ENCODE measurements around the gene S100A9.
A peak's percentile ranks its signal among the peaks of the same experiment; 100 is the strongest.

S100A9 gene

DNA sequence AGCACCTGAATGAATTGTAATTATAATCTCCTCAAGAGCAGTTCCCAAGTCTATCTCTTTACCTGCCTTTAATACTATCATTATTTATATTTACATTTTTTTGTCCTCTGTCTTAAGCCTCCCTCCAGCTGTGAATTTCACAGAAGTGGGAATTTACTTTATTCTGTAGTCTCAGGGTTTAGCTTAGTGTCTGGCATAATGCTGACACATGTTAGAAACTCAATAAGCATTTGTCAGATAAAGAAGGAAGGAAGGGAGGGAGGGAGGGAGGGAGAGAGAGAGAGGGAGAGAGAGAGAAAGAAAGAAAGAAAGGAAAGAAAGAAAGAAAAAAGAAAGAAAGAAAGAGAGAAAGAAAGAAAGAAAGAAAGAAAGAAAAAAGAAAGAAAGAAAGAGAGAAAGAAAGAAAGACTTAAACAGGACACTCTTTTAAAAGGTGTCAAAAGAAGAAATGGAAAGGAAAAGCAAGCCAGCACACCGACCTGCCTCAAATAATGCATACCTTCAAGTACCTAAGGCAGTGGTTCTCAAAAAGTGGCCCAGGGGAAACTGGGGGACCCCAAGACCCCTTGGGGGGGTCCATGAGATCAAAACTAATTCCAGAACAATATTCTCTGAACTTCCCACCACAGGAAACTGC lies 7.2 kb upstream of the S100A9 start:
- no peaks in the 10 kb centered on the region for H3K27me3 ChIP-seq (replicated peaks; ENCODE audit: control insufficient read depth, insufficient read depth, low read length)
- H3K4me3 ChIP-seq (replicated peaks; ENCODE audit: low read depth, low read length): no peak overlapping the region
- DNase-seq (ENCODE audit: extremely low read depth, insufficient read length): no peak
- TF ChIP-seq, protein P1, sequence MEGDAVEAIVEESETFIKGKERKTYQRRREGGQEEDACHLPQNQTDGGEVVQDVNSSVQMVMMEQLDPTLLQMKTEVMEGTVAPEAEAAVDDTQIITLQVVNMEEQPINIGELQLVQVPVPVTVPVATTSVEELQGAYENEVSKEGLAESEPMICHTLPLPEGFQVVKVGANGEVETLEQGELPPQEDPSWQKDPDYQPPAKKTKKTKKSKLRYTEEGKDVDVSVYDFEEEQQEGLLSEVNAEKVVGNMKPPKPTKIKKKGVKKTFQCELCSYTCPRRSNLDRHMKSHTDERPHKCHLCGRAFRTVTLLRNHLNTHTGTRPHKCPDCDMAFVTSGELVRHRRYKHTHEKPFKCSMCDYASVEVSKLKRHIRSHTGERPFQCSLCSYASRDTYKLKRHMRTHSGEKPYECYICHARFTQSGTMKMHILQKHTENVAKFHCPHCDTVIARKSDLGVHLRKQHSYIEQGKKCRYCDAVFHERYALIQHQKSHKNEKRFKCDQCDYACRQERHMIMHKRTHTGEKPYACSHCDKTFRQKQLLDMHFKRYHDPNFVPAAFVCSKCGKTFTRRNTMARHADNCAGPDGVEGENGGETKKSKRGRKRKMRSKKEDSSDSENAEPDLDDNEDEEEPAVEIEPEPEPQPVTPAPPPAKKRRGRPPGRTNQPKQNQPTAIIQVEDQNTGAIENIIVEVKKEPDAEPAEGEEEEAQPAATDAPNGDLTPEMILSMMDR (IDR thresholded peaks at IDR 0.05; ENCODE audit: insufficient read depth, low read length, poor library complexity, severe bottlenecking): no peak
- H3K36me3 ChIP-seq (ENCODE audit: control insufficient read depth, insufficient read depth, low read length): no peaks in the 10 kb centered on the region

DNA sequence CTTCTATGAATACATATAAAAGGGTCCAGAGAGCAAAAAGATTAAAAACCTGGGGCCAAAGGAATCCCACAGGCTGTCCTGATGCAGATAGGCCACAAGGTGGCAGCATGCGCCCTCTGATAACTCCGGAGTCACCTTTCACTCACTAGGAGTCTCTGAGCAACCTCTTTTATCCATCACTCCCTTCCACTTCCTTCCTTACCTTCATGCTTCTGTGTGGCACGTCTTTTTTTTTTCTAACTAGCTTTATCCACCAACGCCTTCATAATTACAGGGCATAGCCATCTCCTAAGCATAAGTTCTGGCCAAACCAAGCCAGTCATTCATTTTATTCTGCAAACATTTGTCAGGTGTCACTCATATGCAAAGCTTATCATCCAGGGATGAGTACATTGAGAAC lies 5.1 kb upstream of the S100A9 start:
- Histone ChIP-seq H3K36me3 (ENCODE audit: control insufficient read depth, insufficient read depth, low read length) (no peaks in the 10 kb centered on the region), H3K27me3 (replicated peaks; ENCODE audit: control insufficient read depth, insufficient read depth, low read length) (no peaks in the 10 kb centered on the region; the same call in none of the 2 replicates), H3K4me3 (replicated peaks; ENCODE audit: low read depth, low read length) (no peak overlapping the region)
- DNase-seq (ENCODE audit: extremely low read depth, insufficient read length): no peak
- TF ChIP-seq, protein P1 (IDR thresholded peaks at IDR 0.05; ENCODE audit: insufficient read depth, low read length, poor library complexity, severe bottlenecking): peak; percentile 81

DNA sequence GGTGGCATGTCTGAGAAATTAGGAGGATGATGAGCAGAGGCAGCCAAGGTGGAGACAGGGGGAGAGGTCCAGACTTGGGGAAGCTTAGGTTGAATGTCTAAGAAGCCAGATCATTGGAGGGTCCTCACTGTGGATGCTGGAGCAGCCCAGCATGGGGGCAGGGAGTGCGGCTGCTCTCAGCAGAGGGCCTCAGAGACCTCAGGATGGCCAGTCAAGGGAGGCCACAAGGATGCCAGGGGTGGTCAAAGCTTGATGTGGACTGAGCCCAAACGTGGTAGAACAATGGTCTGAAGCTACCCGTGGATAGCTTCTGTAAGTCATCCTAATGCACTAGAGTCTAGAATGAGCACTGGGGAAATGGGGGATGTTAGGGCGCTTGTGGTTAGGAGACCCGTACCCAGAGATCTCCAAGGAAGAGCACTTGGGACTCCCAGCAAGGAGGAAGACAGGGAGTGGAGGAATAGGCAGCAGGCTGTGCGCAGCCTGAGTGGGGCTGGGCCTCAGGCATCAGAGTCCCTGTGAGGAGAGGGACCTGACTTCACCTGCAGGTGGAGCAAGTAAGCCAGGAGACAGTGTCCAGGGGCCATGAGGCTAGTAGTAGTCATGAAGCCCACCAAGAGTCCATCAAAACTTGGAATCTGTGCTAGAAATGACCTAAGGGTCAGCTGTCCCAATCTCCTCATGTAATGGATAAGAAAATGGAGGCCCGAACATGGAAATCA lies 4.3 kb upstream of the S100A9 start:
- no peak for DNase-seq (ENCODE audit: extremely low read depth, insufficient read length)
- Histone ChIP-seq H3K4me3 (replicated peaks; ENCODE audit: low read depth, low read length) (no peak overlapping the region), H3K27me3 (replicated peaks; ENCODE audit: control insufficient read depth, insufficient read depth, low read length) (no peaks in the 10 kb centered on the region; the same call in none of the 2 replicates), H3K36me3 (ENCODE audit: control insufficient read depth, insufficient read depth, low read length) (no peaks in the 10 kb centered on the region)
- TF ChIP-seq, protein P1 (IDR thresholded peaks at IDR 0.05; ENCODE audit: insufficient read depth, low read length, poor library complexity, severe bottlenecking): peak; percentile 58

DNA sequence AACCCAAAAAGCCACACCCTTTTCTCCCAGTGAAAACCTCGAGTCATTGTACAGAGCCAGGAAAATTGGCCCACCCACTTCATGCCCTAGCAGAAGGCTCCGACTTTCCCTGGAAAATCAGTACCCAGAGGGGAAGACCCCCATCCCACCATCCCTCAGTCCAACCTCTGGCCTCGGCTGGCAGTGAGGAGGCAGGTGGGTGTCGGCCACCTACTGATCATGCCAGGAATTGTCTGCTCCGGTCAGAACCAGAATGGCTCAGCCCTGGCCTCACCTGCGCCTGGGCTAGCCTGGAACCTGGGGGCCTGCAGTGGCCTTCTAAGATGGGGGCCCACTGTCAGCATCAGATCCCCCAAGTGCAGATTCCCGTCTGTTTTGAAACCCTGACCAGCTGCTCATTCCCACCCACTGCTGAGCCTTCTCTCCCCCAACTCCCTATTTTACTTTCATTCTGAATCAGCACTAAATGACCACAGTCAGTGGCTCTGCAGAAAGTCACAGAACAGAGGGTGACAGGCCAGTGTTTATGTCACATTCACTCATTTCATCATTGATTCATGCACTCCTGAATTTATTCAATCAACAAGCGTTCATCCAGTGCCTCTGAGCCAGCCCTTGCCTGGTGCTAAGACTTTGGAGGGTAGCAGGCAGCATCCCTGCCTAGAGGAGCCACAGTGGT lies 3.0 kb upstream of the S100A9 start:
- H3K36me3 ChIP-seq (ENCODE audit: control insufficient read depth, insufficient read depth, low read length): no peaks in the 10 kb centered on the region
- no peak for DNase-seq (ENCODE audit: extremely low read depth, insufficient read length)
- TF ChIP-seq, protein P1 (IDR thresholded peaks at IDR 0.05; ENCODE audit: insufficient read depth, low read length, poor library complexity, severe bottlenecking): no peak
- no peak overlapping the region for H3K4me3 ChIP-seq (replicated peaks; ENCODE audit: low read depth, low read length)
- no peaks in the 10 kb centered on the region; the same call in none of the 2 replicates for H3K27me3 ChIP-seq (replicated peaks; ENCODE audit: control insufficient read depth, insufficient read depth, low read length)

DNA sequence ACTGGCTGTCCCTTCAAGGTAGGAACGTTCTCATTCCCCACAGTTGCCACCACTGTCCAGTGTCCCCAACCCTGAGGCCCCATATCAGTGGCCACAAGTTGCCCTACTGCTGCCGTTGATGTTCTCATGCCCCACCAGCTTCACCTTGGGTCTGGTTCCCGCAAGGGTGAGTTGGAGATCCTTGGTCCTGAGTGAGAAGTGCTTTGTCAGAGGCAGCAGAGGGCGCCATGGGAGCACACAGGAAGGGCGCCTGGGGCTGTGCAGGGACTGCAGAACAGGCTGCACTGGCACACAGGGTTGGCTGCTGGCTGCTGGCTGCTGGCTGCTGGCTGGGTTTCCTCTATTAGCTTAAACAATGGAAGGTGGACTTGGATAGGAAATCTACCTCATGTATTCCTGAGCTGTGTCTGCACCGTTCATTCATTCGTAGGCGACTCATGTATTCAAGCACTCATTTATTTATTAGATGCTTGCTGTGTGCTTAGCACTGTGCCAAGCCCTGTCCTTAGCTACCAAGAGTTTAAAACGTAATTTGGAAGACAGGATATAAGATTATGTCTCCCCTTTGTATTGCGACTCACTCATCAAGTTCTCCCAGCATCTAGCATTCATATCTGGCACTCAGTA lies 2.1 kb upstream of the S100A9 start:
- H3K27me3 ChIP-seq (replicated peaks; ENCODE audit: control insufficient read depth, insufficient read depth, low read length): no peaks in the 10 kb centered on the region; the same call in none of the 2 replicates
- H3K36me3 ChIP-seq (ENCODE audit: control insufficient read depth, insufficient read depth, low read length): no peaks in the 10 kb centered on the region
- TF ChIP-seq, protein P1 (IDR thresholded peaks at IDR 0.05; ENCODE audit: insufficient read depth, low read length, poor library complexity, severe bottlenecking): peak; percentile 79
- H3K4me3 ChIP-seq (replicated peaks; ENCODE audit: low read depth, low read length): no peak overlapping the region
- DNase-seq (ENCODE audit: extremely low read depth, insufficient read length): no peak

All from GM06990 (cell line).